GM12878 (cell line): ENCODE results near the gene BCKDHA. TPM values are rescaled to one million over a fixed set of nuclear protein-coding genes. Genes with fewer than 3 reads are reported as not detected.
A peak's percentile ranks its signal among the peaks of the same experiment; 100 is the strongest.

Experiments used
- ATAC-seq: fragments of 200-7000 bp; cut with Tn5 transposase; 3 replicates; pipeline ENCODE4 v1.9.1; 2020; ENCODE audit warnings: mild to moderate bottlenecking, moderate library complexity
- BruUV-seq: library from RNA; stranded (reverse); fragments of 400-500 nt; replicated peaks from 2 replicates; lab custom pipeline; 2021; lab: Mats Ljungman, UMichigan
- CTCF ChIA-PET: fragments of 300-600 bp; sonication (Branson Sonifier 250); formaldehyde crosslinking; extraction: SDS; loops from one replicate; lab custom pipeline; 2021; ENCODE audit warnings: inconsistent platforms; lab: Yijun Ruan, JAX
- POLR2A ChIA-PET: fragments of 350-600 bp; formaldehyde crosslinking; extraction: SDS; loops from one replicate; lab custom pipeline; 2021; ENCODE audit warnings: inconsistent platforms; lab: Charles Lee
- RAD21 ChIA-PET: fragments of 300-600 bp; sonication (Branson Sonifier 250); formaldehyde crosslinking; loops from one replicate; lab custom pipeline; 2023; ENCODE audit warnings: antibody characterized with exemption; ENCODE audit not compliant: unreplicated experiment; lab: Charles Lee
- SMC1A ChIA-PET: fragments of 300-600 bp; sonication (Branson Sonifier 250); formaldehyde crosslinking; loops from one replicate; lab custom pipeline; 2023; ENCODE audit not compliant: unreplicated experiment, uncharacterized antibody; lab: Charles Lee
- DNase-seq: peaks from one replicate; pipeline ENCODE4 v3.0.0-alpha.2; 2011; ENCODE audit warnings: low read depth, low spot score
- FAIRE-seq: peaks from 3 replicates; lab custom pipeline; 2011; peaks lifted over from hg19 to GRCh38; lab: Jason Lieb, UNC
- H2AFZ ChIP-seq: 2 replicates; pipeline ENCODE4 v1.6.0; 2011; ENCODE audit warnings: low read depth, low read length, control low read depth; ENCODE audit not compliant: control insufficient read depth
- H3K27ac ChIP-seq: 2 replicates; pipeline ENCODE4 v1.5.1; 2011; ENCODE audit warnings: control low read depth; ENCODE audit not compliant: control insufficient read depth, insufficient read depth
- H3K27me3 ChIP-seq, 2 experiments: replicated peaks in 1 of 2; 2 replicates each; pipeline versions ENCODE4 v1.6.0 to v1.6.1; 2011; ENCODE audit warnings: low read length in 1 of 2; ENCODE audit not compliant: control insufficient read depth in 2 of 2, insufficient read depth in 2 of 2
- H3K36me3 ChIP-seq, 2 experiments: 2 replicates each; pipeline ENCODE4 v1.5.1; 2011; ENCODE audit warnings: low read length in 1 of 2; ENCODE audit not compliant: control insufficient read depth in 2 of 2, insufficient read depth in 2 of 2
- H3K4me1 ChIP-seq: 2 replicates; pipeline ENCODE4 v1.6.1; 2011; ENCODE audit warnings: mild to moderate bottlenecking, low read length, moderate library complexity, mixed read lengths; ENCODE audit not compliant: control insufficient read depth, insufficient read depth
- H3K4me2 ChIP-seq: 2 replicates; pipeline ENCODE4 v1.6.0; 2011; ENCODE audit warnings: control low read depth; ENCODE audit not compliant: control insufficient read depth, insufficient read depth
- H3K4me3 ChIP-seq: fragments of 200-600 bp; sonication (generic); 2 replicates; pipeline ENCODE4 v1.5.1; 2016
- H3K79me2 ChIP-seq: 2 replicates; pipeline ENCODE4 v1.6.0; 2011; ENCODE audit warnings: low read length; ENCODE audit not compliant: control insufficient read depth, insufficient read depth
- H3K9ac ChIP-seq: 2 replicates; pipeline ENCODE4 v1.8.0; 2011; ENCODE audit warnings: low read length, control low read depth, mixed read lengths; ENCODE audit not compliant: control insufficient read depth, insufficient read depth
- H3K9me3 ChIP-seq: replicated peaks from 3 replicates; pipeline ENCODE4 v1.5.1; 2011; ENCODE audit warnings: mild to moderate bottlenecking, low read length; ENCODE audit not compliant: control insufficient read depth, insufficient read depth
- H4K20me1 ChIP-seq: 2 replicates; pipeline ENCODE4 v1.6.0; 2011; ENCODE audit not compliant: control insufficient read depth, insufficient read depth
- BRCA1 ChIP-seq: IDR thresholded peaks from 2 replicates; pipeline ENCODE4 v1.6.1; 2011; ENCODE audit warnings: low read depth, low read length, improper control_type of control experiment
- CHD4 ChIP-seq: fragments of 200-600 bp; sonication (generic); IDR thresholded peaks from 2 replicates; pipeline ENCODE4 v1.6.1; 2016; ENCODE audit warnings: mild to moderate bottlenecking
- FOS ChIP-seq: IDR thresholded peaks from 3 replicates; pipeline ENCODE4 v1.6.1; 2011; ENCODE audit warnings: borderline replicate concordance; ENCODE audit not compliant: insufficient read length; ENCODE audit errors: extremely low read depth
- HDAC2 ChIP-seq: fragments of 200-600 bp; sonication (generic); IDR thresholded peaks from 2 replicates; pipeline ENCODE4 v1.6.1; 2017
- KLF5 ChIP-seq: fragments of 450-650 bp; IDR thresholded peaks from 2 replicates; pipeline ENCODE4 v1.6.1; 2014; ENCODE audit warnings: mild to moderate bottlenecking; ENCODE audit not compliant: partially characterized antibody
- MXI1 ChIP-seq: fragments of 150-350 bp; IDR thresholded peaks from 2 replicates; pipeline ENCODE4 v1.6.1; 2011; ENCODE audit warnings: low read depth, mild to moderate bottlenecking, inconsistent platforms, low read length, improper control_type of control experiment
- POLR2A ChIP-seq: IDR thresholded peaks from 2 replicates; pipeline ENCODE4 v1.6.1; 2011; ENCODE audit warnings: low read depth, mild to moderate bottlenecking, low read length
- SUPT20H ChIP-seq: IDR thresholded peaks from 2 replicates; pipeline ENCODE4 v1.6.1; 2011; ENCODE audit warnings: low read depth, mild to moderate bottlenecking, low read length, moderate library complexity, borderline replicate concordance; ENCODE audit not compliant: control insufficient read depth
- WRNIP1 ChIP-seq: IDR thresholded peaks from 2 replicates; pipeline ENCODE4 v1.6.1; 2011; ENCODE audit warnings: low read depth, low read length, improper control_type of control experiment, borderline replicate concordance
- ZZZ3 ChIP-seq: IDR thresholded peaks from 2 replicates; pipeline ENCODE4 v1.6.1; 2011; ENCODE audit warnings: low read depth; ENCODE audit not compliant: control insufficient read depth, insufficient read length
- WGBS: methylation state at CpG from one replicate; pipeline ENCODE4 v1.1.6; 2016; ENCODE audit warnings: low lambda C conversion rate; ENCODE audit not compliant: insufficient replicate concordance, insufficient coverage; ENCODE audit errors: missing lambda C conversion rate; 5-methylcytosine and 5-hydroxymethylcytosine counted together
- in situ Hi-C: fragments of 300-500 bp; cut with MboI; formaldehyde crosslinking; loops from 9 replicates; pipeline ENCODE4 v1.14.3; 2018; ENCODE audit warnings: mixed read lengths
- intact Hi-C: fragments of 100-400 bp; cut with micrococcal nuclease; formaldehyde crosslinking; loops from one replicate; pipeline ENCODE4 v1.14.2; 2022; ENCODE audit not compliant: unreplicated experiment
- polyA plus RNA-seq, 11 experiments: library from polyadenylated mRNA; depleted of rRNA in 4 of 11; unstranded in 6 of 11; stranded (reverse) in 5 of 11; fragments of >200 nt; fragmentation: Nextera tagmentation in 4 of 11; fragmentation: Illumina TruSeq in 1 of 11; extraction: Ambion mirVana in 4 of 11; extraction: Trizol in 1 of 11; gene quantifications; 1 replicate in 1 of 11; 2 replicates in 10 of 11; pipeline versions ENCODE4 v1.2.1 to v1.2.3, GENCODE V29; 2011 to 2016; ENCODE audit warnings: inconsistent platforms in 2 of 11, missing spikeins in 2 of 11, low read depth in 1 of 11
- total RNA-seq, 4 experiments: library from RNA; depleted of rRNA in 3 of 4; stranded (reverse); fragments of >200 nt in 3 of 4; fragmentation: Illumina TruSeq in 1 of 4; extraction: Trizol in 1 of 4; gene quantifications; 2 replicates each; pipeline versions ENCODE4 v1.2.1 to v1.2.3, GENCODE V29; 2013 to 2021
- TF ChIP-seq, protein P1 (sequence below): IDR thresholded peaks from 2 replicates; pipeline ENCODE4 v1.6.1; 2011; ENCODE audit warnings: low read depth, mild to moderate bottlenecking, low read length, moderate library complexity, borderline replicate concordance; ENCODE audit errors: extremely low read depth
- TF ChIP-seq, protein P2 (sequence below): fragments of 450-650 bp; conservative IDR thresholded peaks from 2 replicates; pipeline ENCODE4 v1.6.1; 2017; ENCODE audit warnings: mild to moderate bottlenecking, moderate library complexity

Gene BCKDHA
- total and polyA plus RNA-seq, 10 of the 15 experiments (the other 5 are each of a cell fraction or from before 2014, with no cell fraction given) = 9.9 to 107 (median 46.4) TPM

DNA sequence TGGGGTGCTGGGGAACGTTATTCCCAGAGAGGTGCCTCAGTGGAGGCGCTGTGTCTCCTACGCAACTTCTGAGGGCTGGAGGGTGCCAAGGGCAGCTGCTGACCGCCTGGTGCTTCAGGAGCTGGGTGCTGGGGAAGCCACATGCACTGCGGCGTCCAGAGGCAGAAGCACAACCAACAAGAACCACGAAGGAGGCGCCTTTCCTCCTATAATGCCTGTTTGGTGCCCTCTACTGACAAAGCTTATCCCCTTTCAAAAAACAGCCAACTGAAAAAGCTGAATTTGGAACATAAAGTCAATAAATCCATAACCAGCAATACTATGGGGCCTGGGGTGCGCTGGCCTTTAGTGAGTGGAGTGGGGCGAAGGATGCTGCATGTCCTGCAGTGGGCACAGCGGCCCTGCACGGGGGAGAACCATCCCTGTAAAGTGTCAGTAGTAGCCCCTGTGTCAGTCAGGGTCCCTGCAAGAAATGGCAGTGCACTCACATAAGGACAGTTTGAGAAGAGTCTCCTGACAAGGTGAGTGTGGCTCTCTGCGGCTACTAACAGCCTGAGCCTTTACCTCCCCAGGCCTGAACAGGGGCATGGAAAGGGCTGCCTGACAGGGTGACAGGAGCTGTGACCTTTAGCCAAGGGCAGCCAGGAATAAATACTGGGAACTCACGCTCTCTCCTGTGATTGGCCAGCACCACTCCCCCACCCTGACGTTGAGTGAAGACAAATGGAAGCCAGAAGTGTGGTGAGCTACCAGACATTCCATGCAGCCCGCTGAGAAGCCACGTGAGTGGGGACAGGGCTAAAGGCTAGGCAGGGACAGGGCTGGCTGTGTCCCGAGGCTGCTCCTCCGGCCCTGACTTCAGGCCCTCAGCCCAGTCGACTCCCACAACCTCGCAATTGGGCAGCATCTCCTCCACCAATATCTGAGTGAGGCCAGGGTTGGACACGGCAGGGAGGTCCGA is 34.1 kb downstream of the BCKDHA start (continued):
- TF ChIP-seq MXI1 = no peak
- TF ChIP-seq, all 136 proteins: peak for 3

DNA sequence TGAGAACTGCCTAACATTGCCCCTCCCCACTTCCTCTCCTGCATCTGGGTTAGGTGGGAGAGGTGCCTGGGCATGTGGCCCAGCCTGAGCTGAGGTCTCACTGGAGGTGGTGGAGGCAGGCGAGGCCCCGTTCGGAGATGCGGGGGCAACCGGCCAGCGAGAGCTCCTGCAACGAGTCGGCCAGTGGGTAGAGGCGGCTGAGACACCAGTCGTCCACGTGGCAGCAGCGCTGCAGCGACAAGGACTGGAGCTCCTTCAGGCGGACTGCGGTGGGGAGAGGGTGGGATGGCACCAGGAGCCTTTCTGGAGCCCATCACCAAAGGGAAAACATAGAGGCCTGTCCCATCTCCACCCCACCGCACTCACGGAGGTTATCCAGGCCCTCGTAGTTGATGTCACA is 35.6 kb downstream of the BCKDHA start:
- no peaks in the 10 kb centered on the region for H3K27me3 ChIP-seq
- POLR2A ChIA-PET = interaction anchor here (0.5 to 0.6 kb wide), 2 partner anchors 68 to 626 kb away, joined by 3 to 5 read pairs; no protein-coding TSS in a partner anchor
- H4K20me1 ChIP-seq = no peaks in the 10 kb centered on the region; the same call in 1 of the 2 replicates
- CTCF ChIA-PET = interaction anchor here (0.7 to 1.7 kb wide), 4 partner anchors 23 to 1142 kb away, joined by 3 to 5 read pairs (median 4); no protein-coding TSS in a partner anchor
- WGBS = 95% methylated on average over 14 of the region's 18 CpGs
- RAD21 ChIA-PET = no interaction called here
- no peak overlapping the region for H3K9ac ChIP-seq
- DNase-seq = no peak
- intact Hi-C loops = no loop called here
- no peak for FAIRE-seq
- H3K4me3 ChIP-seq = no peak overlapping the region
- no peaks in the 10 kb centered on the region for H3K4me1 ChIP-seq
- TF ChIP-seq HDAC2 = no peak
- peak; percentile 34; the same call in 1 of the 2 replicates for TF ChIP-seq POLR2A
- in situ Hi-C loops = no loop called here
- no peak overlapping the region for H3K4me2 ChIP-seq
- H3K27ac ChIP-seq = no peak overlapping the region
- ATAC-seq = no peak
- no peaks in the 10 kb centered on the region for H3K9me3 ChIP-seq
- BruUV-seq = no TSS peak
- SMC1A ChIA-PET = no interaction called here
- no peak overlapping the region for H2AFZ ChIP-seq
- H3K36me3 ChIP-seq = peaks cover 9 to 16% of the 10 kb centered on the region in 2 experiments
- no peaks in the 10 kb centered on the region for H3K79me2 ChIP-seq

DNA sequence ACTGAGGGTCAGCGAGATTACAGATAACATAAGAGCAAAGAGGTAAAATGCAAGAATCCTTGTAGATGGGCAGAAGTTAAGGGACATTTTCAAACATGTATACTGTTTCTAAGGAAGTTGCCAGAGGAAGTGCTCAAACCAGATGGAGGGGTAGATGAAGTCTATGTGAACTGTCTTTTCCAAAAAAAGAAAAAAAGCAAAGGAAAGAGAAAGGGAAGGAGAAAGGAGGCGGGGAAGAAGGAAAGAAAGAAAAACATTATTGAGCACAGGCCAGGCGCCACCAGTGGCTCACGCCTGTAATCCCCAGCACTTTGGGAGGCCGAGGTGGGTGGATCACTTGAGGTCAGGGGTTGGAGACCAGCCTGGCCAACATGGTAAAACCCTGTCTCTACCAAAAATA is 36.8 kb downstream of the BCKDHA start:
- ATAC-seq = no peak
- CTCF ChIA-PET = interaction anchor here (0.6 kb wide), 1 partner anchor 129 kb away, joined by 3 read pairs; no protein-coding TSS in a partner anchor
- no peak for FAIRE-seq
- TF ChIP-seq KLF5 (no peak), ZZZ3 (no peak), BRCA1 (no peak), WRNIP1 (no peak), FOS (no peak), CHD4 (no peak), SUPT20H (no peak)
- TF ChIP-seq, protein P1, sequence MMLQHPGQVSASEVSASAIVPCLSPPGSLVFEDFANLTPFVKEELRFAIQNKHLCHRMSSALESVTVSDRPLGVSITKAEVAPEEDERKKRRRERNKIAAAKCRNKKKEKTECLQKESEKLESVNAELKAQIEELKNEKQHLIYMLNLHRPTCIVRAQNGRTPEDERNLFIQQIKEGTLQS = no peak
- TF ChIP-seq, protein P2, sequence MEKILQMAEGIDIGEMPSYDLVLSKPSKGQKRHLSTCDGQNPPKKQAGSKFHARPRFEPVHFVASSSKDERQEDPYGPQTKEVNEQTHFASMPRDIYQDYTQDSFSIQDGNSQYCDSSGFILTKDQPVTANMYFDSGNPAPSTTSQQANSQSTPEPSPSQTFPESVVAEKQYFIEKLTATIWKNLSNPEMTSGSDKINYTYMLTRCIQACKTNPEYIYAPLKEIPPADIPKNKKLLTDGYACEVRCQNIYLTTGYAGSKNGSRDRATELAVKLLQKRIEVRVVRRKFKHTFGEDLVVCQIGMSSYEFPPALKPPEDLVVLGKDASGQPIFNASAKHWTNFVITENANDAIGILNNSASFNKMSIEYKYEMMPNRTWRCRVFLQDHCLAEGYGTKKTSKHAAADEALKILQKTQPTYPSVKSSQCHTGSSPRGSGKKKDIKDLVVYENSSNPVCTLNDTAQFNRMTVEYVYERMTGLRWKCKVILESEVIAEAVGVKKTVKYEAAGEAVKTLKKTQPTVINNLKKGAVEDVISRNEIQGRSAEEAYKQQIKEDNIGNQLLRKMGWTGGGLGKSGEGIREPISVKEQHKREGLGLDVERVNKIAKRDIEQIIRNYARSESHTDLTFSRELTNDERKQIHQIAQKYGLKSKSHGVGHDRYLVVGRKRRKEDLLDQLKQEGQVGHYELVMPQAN = no peak

More for the DNA sequence above, 36.8 kb downstream of the BCKDHA start:
- SMC1A ChIA-PET = no interaction called here
- RAD21 ChIA-PET = interaction anchor here (0.7 kb wide), 1 partner anchor 14 kb away, joined by 3 read pairs; no protein-coding TSS in a partner anchor
- in situ Hi-C loops (no loop called here), intact Hi-C loops (no loop called here)
- no peaks in the 10 kb centered on the region for H4K20me1 ChIP-seq
- no peak overlapping the region for H3K27ac ChIP-seq
- BruUV-seq = no TSS peak
- WGBS = 81% methylated on average over 5 of the region's 5 CpGs
- H3K27me3 ChIP-seq = no peaks in the 10 kb centered on the region
- H3K9me3 ChIP-seq = no peaks in the 10 kb centered on the region
- H3K36me3 ChIP-seq = peaks cover 9 to 10% of the 10 kb centered on the region in 2 experiments; a peak in 3 of 4 replicates
- H3K4me3 ChIP-seq = no peak overlapping the region
- H2AFZ ChIP-seq = no peak overlapping the region
- no peak for DNase-seq
- H3K79me2 ChIP-seq = peaks cover 2% of the 10 kb centered on the region
- no peaks in the 10 kb centered on the region for H3K4me1 ChIP-seq
- POLR2A ChIA-PET = no interaction called here
- H3K4me2 ChIP-seq = no peak overlapping the region
- H3K9ac ChIP-seq = no peak overlapping the region
